Activated naive CD4-positive, alpha-beta T cell treated with anti-CD3 and anti-CD28 coated beads, Interleukin-2, amount 50 U/mL, for 24 hours (primary cell): ENCODE results near the gene NECTIN1.

Source experiments
- H3K27ac Mint-ChIP-seq: one replicate; pipeline ENCODE4 v1.8.0; 2021; ENCODE audit warnings: mild to moderate bottlenecking, mixed read lengths
- H3K27me3 Mint-ChIP-seq: one replicate; pipeline ENCODE4 v1.8.0; 2021; ENCODE audit warnings: mixed read lengths
- H3K36me3 Mint-ChIP-seq: one replicate; pipeline ENCODE4 v1.8.0; 2021; ENCODE audit warnings: mixed read lengths
- H3K4me1 Mint-ChIP-seq: one replicate; pipeline ENCODE4 v1.8.0; 2021; ENCODE audit warnings: mixed read lengths
- H3K4me3 Mint-ChIP-seq: one replicate; pipeline ENCODE4 v1.8.0; 2021; ENCODE audit warnings: mild to moderate bottlenecking, mixed read lengths
- H3K9me3 Mint-ChIP-seq: one replicate; pipeline ENCODE4 v1.8.0; 2021; ENCODE audit warnings: mixed read lengths

NECTIN1 gene

GRCh38 chr11:119700030-119700429, 29.0 kb downstream of the NECTIN1 start:
- no peaks in the 10 kb centered on the region for H3K27me3 Mint-ChIP-seq
- no peaks in the 10 kb centered on the region for H3K36me3 Mint-ChIP-seq
- no peak overlapping the region for H3K27ac Mint-ChIP-seq
- no peak overlapping the region for H3K4me3 Mint-ChIP-seq
- no peaks in the 10 kb centered on the region for H3K9me3 Mint-ChIP-seq
- no peaks in the 10 kb centered on the region for H3K4me1 Mint-ChIP-seq

- no peaks in the 10 kb centered on the region for H3K36me3 Mint-ChIP-seq
- no peaks in the 10 kb centered on the region for H3K9me3 Mint-ChIP-seq
- H3K27ac Mint-ChIP-seq, result no peak overlapping the region
- no peaks in the 10 kb centered on the region for H3K4me1 Mint-ChIP-seq
- H3K4me3 Mint-ChIP-seq, result no peak overlapping the region
- no peaks in the 10 kb centered on the region for H3K27me3 Mint-ChIP-seq
These were observed 29.8 kb downstream of the NECTIN1 start for GRCh38 chr11:119699227-119699626.

- no peaks in the 10 kb centered on the region for H3K27me3 Mint-ChIP-seq
- H3K9me3 Mint-ChIP-seq, result no peaks in the 10 kb centered on the region
- no peak overlapping the region for H3K4me3 Mint-ChIP-seq
- H3K4me1 Mint-ChIP-seq, result peaks cover 3% of the 10 kb centered on the region
- no peak overlapping the region for H3K27ac Mint-ChIP-seq
- no peaks in the 10 kb centered on the region for H3K36me3 Mint-ChIP-seq
These were observed 31.1 kb downstream of the NECTIN1 start for GRCh38 chr11:119697882-119698281.

GRCh38 chr11:119697445-119697844, 31.6 kb downstream of the NECTIN1 start:
- Mint-ChIP-seq H3K36me3 (no peaks in the 10 kb centered on the region), H3K27me3 (no peaks in the 10 kb centered on the region), H3K9me3 (no peaks in the 10 kb centered on the region), H3K4me3 (no peak overlapping the region), H3K27ac (no peak overlapping the region), H3K4me1 (peaks cover 3% of the 10 kb centered on the region)

GRCh38 chr11:119696378-119697222, 32.4 kb downstream of the NECTIN1 start:
- H3K27me3 Mint-ChIP-seq, result no peaks in the 10 kb centered on the region
- H3K4me3 Mint-ChIP-seq, result no peak overlapping the region
- no peak overlapping the region for H3K27ac Mint-ChIP-seq
- H3K4me1 Mint-ChIP-seq, result peaks cover 6% of the 10 kb centered on the region
- no peaks in the 10 kb centered on the region for H3K36me3 Mint-ChIP-seq
- no peaks in the 10 kb centered on the region for H3K9me3 Mint-ChIP-seq

- no peak overlapping the region for H3K4me3 Mint-ChIP-seq
- H3K36me3 Mint-ChIP-seq, result no peaks in the 10 kb centered on the region
- H3K27ac Mint-ChIP-seq, result no peak overlapping the region
- peaks cover 16% of the 10 kb centered on the region for H3K4me1 Mint-ChIP-seq
- H3K9me3 Mint-ChIP-seq, result no peaks in the 10 kb centered on the region
- H3K27me3 Mint-ChIP-seq, result no peaks in the 10 kb centered on the region
These were observed 34.7 kb downstream of the NECTIN1 start for GRCh38 chr11:119694334-119694733.

- Mint-ChIP-seq H3K27ac (no peak overlapping the region), H3K4me1 (peaks cover 16% of the 10 kb centered on the region), H3K27me3 (no peaks in the 10 kb centered on the region), H3K4me3 (no peak overlapping the region), H3K36me3 (no peaks in the 10 kb centered on the region), H3K9me3 (no peaks in the 10 kb centered on the region)
These were observed 35.7 kb downstream of the NECTIN1 start for GRCh38 chr11:119693253-119693815.

GRCh38 chr11:119692540-119692820, 36.5 kb downstream of the NECTIN1 start:
- Mint-ChIP-seq H3K27me3 (no peaks in the 10 kb centered on the region), H3K4me3 (no peak overlapping the region), H3K4me1 (peaks cover 16% of the 10 kb centered on the region), H3K9me3 (no peaks in the 10 kb centered on the region), H3K36me3 (no peaks in the 10 kb centered on the region), H3K27ac (no peak overlapping the region)

- no peak overlapping the region for H3K4me3 Mint-ChIP-seq
- H3K9me3 Mint-ChIP-seq, result no peaks in the 10 kb centered on the region
- H3K27ac Mint-ChIP-seq, result no peak overlapping the region
- H3K27me3 Mint-ChIP-seq, result no peaks in the 10 kb centered on the region
- no peaks in the 10 kb centered on the region for H3K36me3 Mint-ChIP-seq
- H3K4me1 Mint-ChIP-seq, result peaks cover 16% of the 10 kb centered on the region
These were observed 37.1 kb downstream of the NECTIN1 start for GRCh38 chr11:119691701-119692539.

- peaks cover 16% of the 10 kb centered on the region for H3K4me1 Mint-ChIP-seq
- H3K9me3 Mint-ChIP-seq, result no peaks in the 10 kb centered on the region
- peak overlapping the region; percentile 39 for H3K4me3 Mint-ChIP-seq
- no peaks in the 10 kb centered on the region for H3K36me3 Mint-ChIP-seq
- H3K27me3 Mint-ChIP-seq, result no peaks in the 10 kb centered on the region
- no peak overlapping the region for H3K27ac Mint-ChIP-seq
These were observed 37.9 kb downstream of the NECTIN1 start for GRCh38 chr11:119691020-119691666.

GRCh38 chr11:119689302-119689701, 39.7 kb downstream of the NECTIN1 start:
- Mint-ChIP-seq H3K36me3 (no peaks in the 10 kb centered on the region), H3K9me3 (no peaks in the 10 kb centered on the region), H3K27me3 (no peaks in the 10 kb centered on the region), H3K4me1 (peaks cover 16% of the 10 kb centered on the region), H3K27ac (no peak overlapping the region), H3K4me3 (no peak overlapping the region)

- H3K27me3 Mint-ChIP-seq, result no peaks in the 10 kb centered on the region
- no peak overlapping the region for H3K27ac Mint-ChIP-seq
- H3K9me3 Mint-ChIP-seq, result no peaks in the 10 kb centered on the region
- H3K4me1 Mint-ChIP-seq, result peaks cover 16% of the 10 kb centered on the region
- H3K4me3 Mint-ChIP-seq, result no peak overlapping the region
- H3K36me3 Mint-ChIP-seq, result no peaks in the 10 kb centered on the region
These were observed 40.6 kb downstream of the NECTIN1 start for GRCh38 chr11:119688356-119688755.

GRCh38 chr11:119687373-119688046, 41.5 kb downstream of the NECTIN1 start:
- peaks cover 13% of the 10 kb centered on the region for H3K4me1 Mint-ChIP-seq
- H3K27ac Mint-ChIP-seq, result no peak overlapping the region
- H3K27me3 Mint-ChIP-seq, result no peaks in the 10 kb centered on the region
- no peaks in the 10 kb centered on the region for H3K9me3 Mint-ChIP-seq
- H3K36me3 Mint-ChIP-seq, result no peaks in the 10 kb centered on the region
- H3K4me3 Mint-ChIP-seq, result no peak overlapping the region

- H3K9me3 Mint-ChIP-seq, result no peaks in the 10 kb centered on the region
- no peaks in the 10 kb centered on the region for H3K27me3 Mint-ChIP-seq
- H3K4me1 Mint-ChIP-seq, result peaks cover 7% of the 10 kb centered on the region
- H3K36me3 Mint-ChIP-seq, result no peaks in the 10 kb centered on the region
- H3K27ac Mint-ChIP-seq, result no peak overlapping the region
- H3K4me3 Mint-ChIP-seq, result no peak overlapping the region
These were observed 42.7 kb downstream of the NECTIN1 start for GRCh38 chr11:119686177-119686882.
